Thoracic aorta (tissue), 2 donors: Measurements from ENCODE around the gene WFDC13. TPM values are rescaled to one million over a fixed set of nuclear protein-coding genes. Genes with fewer than 3 reads are reported as not detected.
"Not testable (repeated sequence)": the region's sequence is repeated elsewhere in the genome, so short reads cannot be mapped to it uniquely, and the experiment has no call there.

Experiments
- ATAC-seq: fragments of 150-250 bp; one replicate; pipeline ENCODE4 v1.8.0; 2017; ENCODE audit warnings: low read depth; ENCODE audit not compliant: insufficient number of reproducible peaks, low FRiP score
- DNase-seq: peaks from one replicate; pipeline ENCODE4 v3.0.0-alpha.2; 2020; ENCODE audit warnings: low spot score
- H3K27ac ChIP-seq, 2 donors: fragments of 200-600 bp; sonication (generic); 1 replicate in 1 of 2; 2 replicates in 1 of 2; pipeline ENCODE4 v1.5.1; 2016; ENCODE audit warnings: mild to moderate bottlenecking in 2 of 2, moderate library complexity in 2 of 2
- H3K27me3 ChIP-seq: fragments of 200-600 bp; sonication (generic); replicated peaks from 2 replicates; pipeline ENCODE4 v1.6.0; 2016; ENCODE audit warnings: mild to moderate bottlenecking; ENCODE audit not compliant: insufficient read depth
- H3K36me3 ChIP-seq: fragments of 200-600 bp; sonication (generic); one replicate; pipeline ENCODE4 v1.5.1; 2016
- H3K4me1 ChIP-seq, 2 donors: fragments of 200-600 bp; sonication (generic); 1 replicate in 1 of 2; 2 replicates in 1 of 2; pipeline versions ENCODE4 v1.5.1 to v1.6.0; 2016; ENCODE audit warnings: low read depth in 2 of 2, mild to moderate bottlenecking in 1 of 2; ENCODE audit not compliant: control insufficient read depth in 1 of 2
- H3K4me3 ChIP-seq: fragments of 200-600 bp; sonication (generic); 2 replicates; pipeline ENCODE4 v1.5.1; 2016; ENCODE audit warnings: mild to moderate bottlenecking
- H3K9me3 ChIP-seq: fragments of 200-600 bp; sonication (generic); 2 replicates; pipeline ENCODE4 v1.5.1; 2016
- total RNA-seq, 2 donors: library from RNA; depleted of rRNA; stranded (reverse); fragments of >200 nt; gene quantifications; one replicate each; pipeline versions ENCODE4 v1.1.0 to v1.2.3, GENCODE V29; 2016
- TF ChIP-seq, protein P1 (sequence below): fragments of 200-600 bp; sonication (generic); IDR thresholded peaks from one replicate; pipeline ENCODE4 v1.5.1; 2019; ENCODE audit warnings: antibody characterized with exemption

WFDC13 gene, protein sequence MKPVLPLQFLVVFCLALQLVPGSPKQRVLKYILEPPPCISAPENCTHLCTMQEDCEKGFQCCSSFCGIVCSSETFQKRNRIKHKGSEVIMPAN
- total RNA-seq = not detected

DNA sequence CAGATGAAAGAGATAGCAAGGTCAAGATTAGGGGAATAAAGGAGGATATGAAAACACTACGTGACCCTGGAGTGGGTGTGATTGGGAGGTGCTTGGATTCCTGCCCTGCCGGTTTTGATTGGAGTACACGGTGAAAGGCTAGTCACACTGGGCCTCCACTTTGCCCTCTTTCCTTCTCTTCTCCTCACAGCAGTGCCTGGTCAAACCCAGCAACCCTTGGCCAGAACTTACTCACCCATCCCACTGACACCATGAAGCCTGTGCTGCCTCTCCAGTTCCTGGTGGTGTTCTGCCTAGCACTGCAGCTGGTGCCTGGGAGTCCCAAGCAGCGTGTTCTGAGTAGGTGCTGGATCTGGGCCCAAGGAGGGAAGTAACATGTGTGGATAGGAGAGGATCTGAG lies at the start of gene WFDC13:
WFDC13 (plus strand) TSS at position 166 of the 400 bp plus-strand sequence; CDS start at position 252, 86 bp downstream.
- ATAC-seq = no peak

DNA sequence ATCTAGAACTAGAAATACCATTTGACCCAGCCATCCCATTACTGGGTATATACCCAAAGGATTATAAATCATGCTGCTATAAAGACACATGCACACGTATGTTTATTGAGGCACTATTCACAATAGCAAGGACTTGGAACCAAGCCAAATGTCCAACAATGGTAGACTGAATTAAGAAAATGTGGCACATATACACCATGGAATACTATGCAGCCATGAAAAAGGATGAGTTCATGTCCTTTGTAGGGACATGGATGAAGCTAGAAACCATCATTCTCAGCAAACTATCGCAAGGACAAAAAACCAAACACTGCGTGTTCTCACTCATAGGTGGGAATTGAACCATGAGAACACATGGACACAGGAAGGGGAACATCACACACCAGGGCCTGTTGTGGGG lies 44.8 kb upstream of the WFDC13 start:
- not testable (repeated sequence) for H3K36me3 ChIP-seq, H3K27ac ChIP-seq, H3K4me3 ChIP-seq, H3K4me1 ChIP-seq, H3K27me3 ChIP-seq, H3K9me3 ChIP-seq, ATAC-seq, DNase-seq

More for the DNA sequence above, at the start of gene WFDC13:
- H3K4me1 ChIP-seq = no peaks in the 10 kb centered on the region
- no peak for DNase-seq
- H3K4me3 ChIP-seq = no peak within 1 kb of the TSS
- H3K27me3 ChIP-seq = no peaks in the 10 kb centered on the region
- H3K9me3 ChIP-seq = no peaks in the 10 kb centered on the region
- TF ChIP-seq, protein P1, sequence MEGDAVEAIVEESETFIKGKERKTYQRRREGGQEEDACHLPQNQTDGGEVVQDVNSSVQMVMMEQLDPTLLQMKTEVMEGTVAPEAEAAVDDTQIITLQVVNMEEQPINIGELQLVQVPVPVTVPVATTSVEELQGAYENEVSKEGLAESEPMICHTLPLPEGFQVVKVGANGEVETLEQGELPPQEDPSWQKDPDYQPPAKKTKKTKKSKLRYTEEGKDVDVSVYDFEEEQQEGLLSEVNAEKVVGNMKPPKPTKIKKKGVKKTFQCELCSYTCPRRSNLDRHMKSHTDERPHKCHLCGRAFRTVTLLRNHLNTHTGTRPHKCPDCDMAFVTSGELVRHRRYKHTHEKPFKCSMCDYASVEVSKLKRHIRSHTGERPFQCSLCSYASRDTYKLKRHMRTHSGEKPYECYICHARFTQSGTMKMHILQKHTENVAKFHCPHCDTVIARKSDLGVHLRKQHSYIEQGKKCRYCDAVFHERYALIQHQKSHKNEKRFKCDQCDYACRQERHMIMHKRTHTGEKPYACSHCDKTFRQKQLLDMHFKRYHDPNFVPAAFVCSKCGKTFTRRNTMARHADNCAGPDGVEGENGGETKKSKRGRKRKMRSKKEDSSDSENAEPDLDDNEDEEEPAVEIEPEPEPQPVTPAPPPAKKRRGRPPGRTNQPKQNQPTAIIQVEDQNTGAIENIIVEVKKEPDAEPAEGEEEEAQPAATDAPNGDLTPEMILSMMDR = no peak
- no peaks in the 10 kb centered on the region for H3K36me3 ChIP-seq
- H3K27ac ChIP-seq = no peak within 1 kb of the TSS

DNA sequence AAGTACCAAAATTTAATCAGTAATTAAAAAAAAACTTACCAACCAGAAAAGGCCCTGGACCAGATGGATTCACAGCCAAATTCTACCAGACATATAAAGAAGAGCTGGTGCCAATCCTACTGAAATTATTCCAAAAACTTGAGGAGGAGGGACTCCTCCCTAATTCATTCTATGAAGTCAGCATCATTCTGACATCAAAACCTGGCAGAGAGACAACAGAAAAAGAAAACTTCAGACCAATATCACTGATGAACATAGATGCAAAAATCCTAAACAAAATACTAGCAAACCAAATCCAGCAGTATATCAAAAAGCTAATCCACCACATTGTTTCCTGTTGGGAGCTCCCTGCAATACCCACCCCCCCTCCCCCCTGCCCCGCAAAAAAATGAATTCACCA lies 31.7 kb upstream of the WFDC13 start, which contains the start of gene WFDC11:
WFDC11 (minus strand) TSS at position 101 of the 400 bp plus-strand sequence. CDS start 19,639 bp downstream, outside the sequence.
- H3K27ac ChIP-seq = no peak within 1 kb of the TSS
- TF ChIP-seq, protein P1 = no peak
- no peaks in the 10 kb centered on the region for H3K27me3 ChIP-seq
- no peak within 1 kb of the TSS for H3K4me3 ChIP-seq
- H3K4me1 ChIP-seq = no peaks in the 10 kb centered on the region
- ATAC-seq = no peak
- peaks cover 6% of the 10 kb centered on the region for H3K9me3 ChIP-seq
- DNase-seq = no peak
- no peaks in the 10 kb centered on the region for H3K36me3 ChIP-seq

DNA sequence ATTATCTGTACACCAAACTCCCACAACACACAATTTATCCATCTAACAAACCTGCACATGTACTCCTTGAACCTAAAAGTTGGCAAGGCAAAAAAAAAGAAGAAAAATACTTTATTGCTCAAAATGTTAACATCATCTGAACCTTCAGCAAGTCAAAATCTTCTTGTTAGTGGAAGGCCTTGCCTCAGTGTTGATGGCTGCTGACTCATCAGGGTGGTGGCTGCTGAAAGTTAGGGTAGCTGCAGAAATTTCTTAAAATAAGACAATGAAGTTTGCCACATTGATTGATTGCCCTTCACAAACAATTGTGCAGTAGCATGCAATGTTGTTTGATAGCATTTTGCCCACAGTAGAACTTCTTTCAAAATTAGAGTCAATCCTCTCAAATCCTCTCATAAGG lies 29.1 kb upstream of the WFDC13 start:
- no peak for DNase-seq
- Histone ChIP-seq H3K4me3 (no peak overlapping the region), H3K4me1 (no peaks in the 10 kb centered on the region), H3K27me3 (no peaks in the 10 kb centered on the region), H3K9me3 (peaks cover 6% of the 10 kb centered on the region), H3K36me3 (no peaks in the 10 kb centered on the region), H3K27ac (no peak overlapping the region)
- TF ChIP-seq, protein P1 = no peak
- ATAC-seq = no peak

DNA sequence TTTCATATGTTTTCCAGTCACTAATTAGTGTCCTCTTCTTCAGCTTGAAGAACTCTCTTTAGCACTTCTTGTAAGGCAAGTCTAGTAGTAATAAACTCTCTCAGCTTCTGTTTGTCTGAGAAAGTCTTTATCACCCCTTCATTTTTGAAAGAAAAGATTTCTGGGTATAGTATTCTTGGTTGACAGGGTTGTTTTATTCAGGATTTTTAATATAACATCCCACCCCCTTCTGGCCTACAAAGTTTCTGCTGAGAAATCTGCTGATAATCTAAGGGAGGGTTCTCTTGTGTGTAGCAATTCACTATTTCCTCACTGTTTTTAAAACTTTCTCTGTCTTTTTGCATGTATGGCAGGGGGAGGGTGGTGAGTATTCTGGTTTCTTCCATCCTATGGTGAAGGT lies 22.2 kb upstream of the WFDC13 start:
- ATAC-seq = no peak
- no peak overlapping the region for H3K4me3 ChIP-seq
- H3K27me3 ChIP-seq = no peaks in the 10 kb centered on the region
- no peak overlapping the region for H3K27ac ChIP-seq
- peaks cover 24% of the 10 kb centered on the region for H3K9me3 ChIP-seq
- no peak for DNase-seq
- no peaks in the 10 kb centered on the region for H3K36me3 ChIP-seq
- TF ChIP-seq, protein P1 = no peak
- no peaks in the 10 kb centered on the region for H3K4me1 ChIP-seq

DNA sequence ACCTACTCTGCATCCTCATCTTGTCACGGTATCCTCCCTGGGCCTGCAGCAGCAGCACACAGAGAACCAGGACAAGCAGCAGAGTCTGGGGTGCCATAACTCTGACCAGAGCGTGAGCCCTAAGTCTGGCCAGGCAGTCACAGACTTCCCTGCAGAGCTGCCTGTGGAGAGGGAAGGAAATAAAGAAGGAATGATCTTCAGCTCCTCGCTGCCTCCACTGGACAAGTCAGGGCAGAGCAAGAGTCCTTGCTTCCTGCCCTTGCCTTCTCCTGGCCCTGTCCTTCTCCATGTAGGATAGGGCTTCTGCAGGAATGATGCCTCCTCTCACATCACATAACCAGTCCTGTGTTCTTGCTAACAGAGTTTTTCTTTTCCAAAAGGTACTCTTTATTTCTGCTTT lies 15.9 kb upstream of the WFDC13 start:
- TF ChIP-seq, protein P1 = no peak
- ATAC-seq = no peak

DNA sequence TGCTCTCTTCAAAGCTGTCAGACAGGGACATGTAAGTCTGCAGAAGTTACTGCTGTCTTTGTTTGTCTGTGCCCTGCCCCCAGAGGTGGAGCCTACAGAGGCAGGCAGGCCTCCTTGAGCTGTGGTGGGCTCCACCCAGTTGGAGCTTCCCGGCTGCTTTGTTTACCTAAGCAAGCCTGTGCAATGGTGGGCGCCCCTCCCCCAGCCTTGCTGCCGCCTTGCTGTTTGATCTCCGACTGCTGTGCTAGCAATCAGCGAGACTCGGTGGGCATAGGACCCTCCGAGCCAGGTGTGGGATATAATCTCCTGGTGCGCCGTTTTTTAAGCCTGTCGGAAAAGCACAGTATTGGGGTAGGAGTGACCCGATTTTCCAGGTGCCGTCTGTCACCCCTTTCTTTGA lies 8.5 kb upstream of the WFDC13 start:
- not testable (repeated sequence) for H3K27me3 ChIP-seq, H3K27ac ChIP-seq, ATAC-seq, H3K9me3 ChIP-seq, DNase-seq, H3K4me1 ChIP-seq, H3K36me3 ChIP-seq, H3K4me3 ChIP-seq

More for the DNA sequence above, 15.9 kb upstream of the WFDC13 start:
- H3K4me3 ChIP-seq = no peak overlapping the region
- no peaks in the 10 kb centered on the region for H3K9me3 ChIP-seq
- H3K36me3 ChIP-seq = no peaks in the 10 kb centered on the region
- H3K4me1 ChIP-seq = no peaks in the 10 kb centered on the region
- no peaks in the 10 kb centered on the region for H3K27me3 ChIP-seq
- no peak for DNase-seq
- H3K27ac ChIP-seq = no peak overlapping the region
